AG09319 (cell line): ENCODE measurements around the gene KCNN1.
"Not testable (repeated sequence)": the region's sequence is repeated elsewhere in the genome, so short reads cannot be mapped to it uniquely, and the experiment has no call there.

ENCODE experiments used
- DNase-seq: peaks from one replicate; pipeline ENCODE4 v3.0.0-alpha.2; 2010; ENCODE audit warnings: low read depth; ENCODE audit errors: extremely low read depth
- CTCF ChIP-seq: IDR thresholded peaks from 2 replicates; pipeline ENCODE4 v1.5.1; 2011; ENCODE audit warnings: low read depth, mild to moderate bottlenecking, inconsistent platforms, low read length, moderate library complexity

Gene KCNN1

GRCh38 chr19:17966550-17967256 is at the start of gene KCNN1:
Gene KCNN1, plus strand, starts transcription at chr19:17967107. Its CDS starts 6,782 bp downstream, at chr19:17973889.
- DNase-seq: no peak

GRCh38 chr19:17918151-17918550 is 48.8 kb upstream of the KCNN1 start:
- DNase-seq: not testable (repeated sequence)

More at GRCh38 chr19:17966550-17967256, at the start of gene KCNN1:
- TF ChIP-seq CTCF: no peak

- not testable (repeated sequence) for DNase-seq
Observed at GRCh38 chr19:17919122-17919521, 47.8 kb upstream of the KCNN1 start.

DNA sequence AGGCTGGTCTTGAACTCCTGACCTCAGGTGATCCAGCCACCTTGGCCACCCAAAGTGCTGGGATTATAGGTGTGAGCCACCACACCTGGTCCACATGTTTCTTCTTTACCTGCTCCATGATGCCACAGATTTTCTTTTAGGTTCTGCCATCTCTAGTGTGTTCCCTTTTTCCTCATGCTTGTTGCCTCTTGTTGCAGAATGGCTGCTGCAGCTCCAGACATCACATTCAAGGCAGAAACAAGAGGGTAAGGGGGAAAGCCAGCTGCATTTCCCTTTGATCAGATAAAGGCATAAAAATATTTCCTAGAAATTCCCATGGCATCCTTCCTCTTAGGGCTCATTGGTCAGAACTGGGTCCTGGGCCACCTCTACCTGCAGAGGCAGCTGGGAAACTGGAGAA is 46.4 kb upstream of the KCNN1 start:
- DNase-seq: no peak
- TF ChIP-seq CTCF: no peak

- no peak for DNase-seq
- TF ChIP-seq CTCF: no peak
Observed at GRCh38 chr19:17922138-17922537, 44.8 kb upstream of the KCNN1 start.

- no peak for TF ChIP-seq CTCF
- DNase-seq: no peak
Observed at GRCh38 chr19:17926044-17926443, 40.9 kb upstream of the KCNN1 start.

DNA sequence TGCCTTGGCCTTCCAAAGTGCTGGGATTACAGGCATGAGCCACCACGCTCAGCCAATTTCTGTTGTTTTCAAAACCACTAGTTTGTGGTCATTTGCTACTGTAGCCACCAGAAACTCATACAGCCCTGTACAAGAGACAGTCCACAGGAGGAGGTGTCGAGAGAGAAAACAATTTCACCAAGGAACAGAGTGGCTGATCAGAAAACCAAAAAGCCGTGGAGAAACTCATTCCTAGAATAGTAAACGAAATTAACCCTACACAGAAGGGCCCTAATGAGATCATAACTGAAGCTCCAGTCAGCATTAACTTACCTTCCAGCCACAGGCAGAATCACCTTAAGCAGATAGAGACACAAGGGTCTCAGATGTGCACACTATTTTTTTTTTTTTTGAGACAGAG is 37.9 kb upstream of the KCNN1 start:
- DNase-seq: no peak
- no peak for TF ChIP-seq CTCF

GRCh38 chr19:17931532-17932191 is 35.2 kb upstream of the KCNN1 start:
- DNase-seq: no peak
- TF ChIP-seq CTCF: no peak
